ENCODE data around the gene CDH23.

Gene CDH23

DNA sequence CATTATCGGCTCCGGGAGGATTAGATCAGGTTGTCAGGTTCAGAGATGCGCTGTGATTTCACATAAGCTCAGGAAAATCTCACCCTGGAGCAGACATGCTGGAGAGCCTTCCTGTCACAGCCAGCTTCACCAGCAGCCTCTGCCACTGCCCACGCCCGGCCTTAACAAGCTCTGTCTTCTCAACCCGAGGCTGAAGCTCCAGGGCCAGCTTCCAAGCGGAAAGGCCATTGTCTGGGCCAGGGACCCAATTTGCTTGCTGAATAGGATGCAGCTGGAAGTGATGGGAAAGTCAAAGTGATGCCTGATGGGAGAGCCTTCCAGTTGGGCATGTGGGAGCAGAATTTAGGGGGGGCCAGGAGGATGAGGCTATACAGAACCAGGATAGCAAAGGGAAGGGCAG lies 286.6 kb downstream of the CDH23 start:
- no peak for ATAC-seq
- TF ChIP-seq ARNTL (CRISPR knock-in tag; IDR thresholded peaks at IDR 0.05; ENCODE audit: borderline replicate concordance, low read depth), result no peak
- no peak for TF ChIP-seq ZFP30 (CRISPR knock-in tag; IDR thresholded peaks at IDR 0.05)
- no peak for TF ChIP-seq ESRRG (CRISPR knock-in tag; IDR thresholded peaks at IDR 0.05)
- TF ChIP-seq SNAI2 (CRISPR knock-in tag; IDR thresholded peaks at IDR 0.05), result no peak
- TF ChIP-seq BACH2 (CRISPR knock-in tag; IDR thresholded peaks at IDR 0.05; ENCODE audit: borderline replicate concordance), result no peak
- no peak for TF ChIP-seq OSR1 (CRISPR knock-in tag; IDR thresholded peaks at IDR 0.05)
- TF ChIP-seq ZNF565 (CRISPR knock-in tag; conservative IDR thresholded peaks at IDR 0.05; ENCODE audit: low read depth), result no peak

DNA sequence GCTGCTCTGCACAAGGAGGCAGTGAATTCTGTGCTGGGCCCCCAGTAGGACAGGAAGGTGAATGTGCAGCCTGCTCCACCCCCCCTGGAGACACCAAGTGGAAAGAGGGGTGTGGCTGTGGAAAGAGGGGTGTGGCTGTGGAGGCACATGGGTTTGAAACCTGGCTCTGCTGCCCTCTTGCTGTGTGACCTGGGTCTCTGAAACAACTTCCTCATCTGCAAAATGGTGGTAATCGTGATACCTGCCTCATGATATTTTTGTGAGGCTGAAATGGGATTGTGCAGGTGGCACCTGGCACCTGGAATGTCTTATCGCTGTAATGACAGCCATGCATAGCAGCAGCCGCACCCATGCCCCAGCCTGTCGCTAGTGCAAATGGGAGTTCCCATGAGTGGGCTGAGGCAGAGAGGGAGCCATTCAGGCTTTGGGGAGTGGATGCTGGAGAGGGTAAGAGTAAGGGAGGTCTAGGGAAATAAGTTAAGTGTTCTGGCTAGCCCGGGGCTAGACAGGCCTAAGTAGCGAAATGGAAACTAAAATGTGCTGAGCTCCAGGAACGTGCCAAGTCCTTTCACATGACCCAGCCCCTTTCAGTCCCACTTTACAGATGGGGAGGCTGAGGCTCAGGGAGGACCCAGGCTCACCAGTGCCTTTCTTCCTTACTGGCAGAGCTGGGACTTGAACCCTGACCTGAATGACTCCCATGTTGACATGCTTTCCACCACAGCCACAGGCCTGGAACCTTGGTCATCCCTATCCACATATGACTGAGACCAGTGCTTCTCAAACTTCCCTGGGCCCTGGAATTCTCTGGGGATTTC lies 287.8 kb downstream of the CDH23 start:
- no peak for ATAC-seq

More for the DNA sequence above, 287.8 kb downstream of the CDH23 start:
- TF ChIP-seq TCF4 (CRISPR knock-in tag; IDR thresholded peaks at IDR 0.05; ENCODE audit: borderline replicate concordance) (no peak), PATZ1 (CRISPR knock-in tag; IDR thresholded peaks at IDR 0.05; ENCODE audit: borderline replicate concordance) (no peak), GLIS3 (CRISPR knock-in tag; IDR thresholded peaks at IDR 0.05) (no peak), PPARA (CRISPR knock-in tag; IDR thresholded peaks at IDR 0.05; ENCODE audit: borderline replicate concordance) (no peak), SNAI2 (CRISPR knock-in tag; IDR thresholded peaks at IDR 0.05) (no peak), ZFP30 (CRISPR knock-in tag; IDR thresholded peaks at IDR 0.05) (no peak), ZNF8 (CRISPR knock-in tag; IDR thresholded peaks at IDR 0.05) (no peak), ARNTL (CRISPR knock-in tag; IDR thresholded peaks at IDR 0.05; ENCODE audit: borderline replicate concordance, low read depth) (no peak), RARB (CRISPR knock-in tag; IDR thresholded peaks at IDR 0.05) (no peak), TSHZ2 (CRISPR knock-in tag; IDR thresholded peaks at IDR 0.05) (no peak), ISL1 (CRISPR knock-in tag; IDR thresholded peaks at IDR 0.05) (no peak), CSRNP3 (CRISPR knock-in tag; IDR thresholded peaks at IDR 0.05) (no peak), ESRRG (CRISPR knock-in tag; IDR thresholded peaks at IDR 0.05) (no peak), ZFP3 (CRISPR knock-in tag; IDR thresholded peaks at IDR 0.05) (no peak)
- TF ChIP-seq, protein P1, sequence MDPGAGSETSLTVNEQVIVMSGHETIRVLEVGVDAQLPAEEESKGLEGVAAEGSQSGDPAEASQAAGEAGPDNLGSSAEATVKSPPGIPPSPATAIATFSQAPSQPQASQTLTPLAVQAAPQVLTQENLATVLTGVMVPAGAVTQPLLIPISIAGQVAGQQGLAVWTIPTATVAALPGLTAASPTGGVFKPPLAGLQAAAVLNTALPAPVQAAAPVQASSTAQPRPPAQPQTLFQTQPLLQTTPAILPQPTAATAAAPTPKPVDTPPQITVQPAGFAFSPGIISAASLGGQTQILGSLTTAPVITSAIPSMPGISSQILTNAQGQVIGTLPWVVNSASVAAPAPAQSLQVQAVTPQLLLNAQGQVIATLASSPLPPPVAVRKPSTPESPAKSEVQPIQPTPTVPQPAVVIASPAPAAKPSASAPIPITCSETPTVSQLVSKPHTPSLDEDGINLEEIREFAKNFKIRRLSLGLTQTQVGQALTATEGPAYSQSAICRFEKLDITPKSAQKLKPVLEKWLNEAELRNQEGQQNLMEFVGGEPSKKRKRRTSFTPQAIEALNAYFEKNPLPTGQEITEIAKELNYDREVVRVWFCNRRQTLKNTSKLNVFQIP (CRISPR knock-in tag; IDR thresholded peaks at IDR 0.05; ENCODE audit: borderline replicate concordance, low read depth), result no peak
